Esophagus muscularis mucosa (tissue), 4 donors: ENCODE results near the gene NEURL2.

ENCODE experiments used
- CTCF ChIP-seq, 3 experiments: fragments of 200-600 bp in 2 of 3; fragments of 450-650 bp in 1 of 3; sonication (generic) in 2 of 3; IDR thresholded peaks; one replicate each; pipeline ENCODE4 v1.5.1; 2017 to 2019; ENCODE audit warnings: antibody characterized with exemption in 3 of 3, mild to moderate bottlenecking in 2 of 3, moderate library complexity in 1 of 3
- EP300 ChIP-seq: sonication (generic); formaldehyde crosslinking; IDR thresholded peaks from one replicate; pipeline ENCODE4 v1.6.1; 2017; ENCODE audit warnings: antibody characterized with exemption
- POLR2A ChIP-seq: fragments of 450-650 bp; IDR thresholded peaks from one replicate; pipeline ENCODE4 v1.6.1; 2017; ENCODE audit warnings: antibody characterized with exemption, moderate library complexity, mild to moderate bottlenecking, low read depth
- POLR2AphosphoS5 ChIP-seq, 2 donors: sonication (generic); formaldehyde crosslinking; IDR thresholded peaks; one replicate each; pipeline ENCODE4 v1.6.1; 2017; ENCODE audit warnings: antibody characterized with exemption in 2 of 2

GRCh38 chr20:45874576-45874975, 16.4 kb downstream of the NEURL2 start:
- TF ChIP-seq POLR2A: no peak
- no peak for TF ChIP-seq CTCF (IDR thresholded peaks at IDR 0.05)
- TF ChIP-seq EP300: no peak
- TF ChIP-seq POLR2AphosphoS5 (IDR thresholded peaks at IDR 0.05): no peak
